Activated T-cell treated with anti-CD3 and anti-CD28 coated beads, Interleukin-2, amount 50 U/mL, for 1 hour (primary cell): ENCODE data around the gene OAT.

Experiments used
- DNase-seq: peaks from one replicate; pipeline ENCODE4 v3.0.0-alpha.2; 2020

OAT gene

GRCh38 chr10:124394583-124394982 lies 24.1 kb downstream of the OAT start:
- no peak for DNase-seq

- DNase-seq, result no peak
Measured at GRCh38 chr10:124392626-124393342, 25.9 kb downstream of the OAT start.

GRCh38 chr10:124390471-124391187 lies 28.1 kb downstream of the OAT start:
- peak; percentile 6 for DNase-seq

- peak; percentile 7 for DNase-seq
Measured at GRCh38 chr10:124389613-124390361, 28.9 kb downstream of the OAT start.

GRCh38 chr10:124388823-124389612 lies 29.7 kb downstream of the OAT start:
- DNase-seq, result peak; percentile 98

- DNase-seq, result no peak
Measured at GRCh38 chr10:124388476-124388822, 30.3 kb downstream of the OAT start.

GRCh38 chr10:124387078-124387874 lies 31.4 kb downstream of the OAT start:
- no peak for DNase-seq

- DNase-seq, result no peak
Measured at GRCh38 chr10:124386186-124387077, 32.3 kb downstream of the OAT start.

GRCh38 chr10:124385627-124386185 lies 33.0 kb downstream of the OAT start:
- DNase-seq, result no peak

GRCh38 chr10:124384591-124385190 lies 34.0 kb downstream of the OAT start:
- DNase-seq, result no peak

- DNase-seq, result no peak
Measured at GRCh38 chr10:124384172-124384571, 34.6 kb downstream of the OAT start.

- DNase-seq, result no peak
Measured at GRCh38 chr10:124383496-124383895, 35.2 kb downstream of the OAT start.

- no peak for DNase-seq
Measured at GRCh38 chr10:124381011-124381611, 37.6 kb downstream of the OAT start.

- DNase-seq, result no peak
Measured at GRCh38 chr10:124380256-124380995, 38.3 kb downstream of the OAT start.

GRCh38 chr10:124379609-124380193 lies 39.0 kb downstream of the OAT start:
- no peak for DNase-seq

GRCh38 chr10:124378881-124379471 lies 39.7 kb downstream of the OAT start:
- no peak for DNase-seq

GRCh38 chr10:124378271-124378670 lies 40.5 kb downstream of the OAT start:
- DNase-seq, result no peak

- no peak for DNase-seq
Measured at GRCh38 chr10:124377101-124377500, 41.6 kb downstream of the OAT start.
